ENCODE measurements around the gene FAM83F.

The FAM83F gene

DNA sequence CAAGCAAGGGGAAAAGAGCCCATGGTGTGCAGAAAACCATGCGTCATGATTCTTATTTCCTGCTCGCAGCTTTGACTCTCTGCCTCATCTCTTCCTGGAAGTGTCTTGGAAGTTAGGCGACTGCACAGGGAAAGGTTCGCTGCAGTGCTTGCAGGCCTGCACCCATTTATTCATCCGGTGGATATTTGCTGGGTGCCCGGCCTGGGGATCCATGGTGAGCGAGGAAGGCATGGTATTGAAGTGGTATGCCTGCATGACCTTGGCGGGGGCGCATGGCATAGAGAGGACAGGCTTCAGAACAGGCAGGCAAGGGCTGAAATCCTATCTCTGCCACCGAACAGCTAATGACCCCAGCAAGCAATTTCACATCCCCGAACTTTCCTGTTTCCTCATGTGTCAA is 40.6 kb downstream of the FAM83F start:
- no peak overlapping the region for H3K27ac ChIP-seq
- no peaks in the 10 kb centered on the region for H3K27me3 ChIP-seq (ENCODE audit: insufficient read depth, low read depth, severe bottlenecking)
- no peaks in the 10 kb centered on the region for H3K9me3 ChIP-seq (ENCODE audit: severe bottlenecking)
- TF ChIP-seq, protein P1, sequence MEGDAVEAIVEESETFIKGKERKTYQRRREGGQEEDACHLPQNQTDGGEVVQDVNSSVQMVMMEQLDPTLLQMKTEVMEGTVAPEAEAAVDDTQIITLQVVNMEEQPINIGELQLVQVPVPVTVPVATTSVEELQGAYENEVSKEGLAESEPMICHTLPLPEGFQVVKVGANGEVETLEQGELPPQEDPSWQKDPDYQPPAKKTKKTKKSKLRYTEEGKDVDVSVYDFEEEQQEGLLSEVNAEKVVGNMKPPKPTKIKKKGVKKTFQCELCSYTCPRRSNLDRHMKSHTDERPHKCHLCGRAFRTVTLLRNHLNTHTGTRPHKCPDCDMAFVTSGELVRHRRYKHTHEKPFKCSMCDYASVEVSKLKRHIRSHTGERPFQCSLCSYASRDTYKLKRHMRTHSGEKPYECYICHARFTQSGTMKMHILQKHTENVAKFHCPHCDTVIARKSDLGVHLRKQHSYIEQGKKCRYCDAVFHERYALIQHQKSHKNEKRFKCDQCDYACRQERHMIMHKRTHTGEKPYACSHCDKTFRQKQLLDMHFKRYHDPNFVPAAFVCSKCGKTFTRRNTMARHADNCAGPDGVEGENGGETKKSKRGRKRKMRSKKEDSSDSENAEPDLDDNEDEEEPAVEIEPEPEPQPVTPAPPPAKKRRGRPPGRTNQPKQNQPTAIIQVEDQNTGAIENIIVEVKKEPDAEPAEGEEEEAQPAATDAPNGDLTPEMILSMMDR (IDR thresholded peaks at IDR 0.05; ENCODE audit: low read depth, low read length) = no peak
- no peaks in the 10 kb centered on the region for H3K36me3 ChIP-seq
- H3K4me3 ChIP-seq (ENCODE audit: low read depth, low read length) = no peak overlapping the region
- DNase-seq = no peak

DNA sequence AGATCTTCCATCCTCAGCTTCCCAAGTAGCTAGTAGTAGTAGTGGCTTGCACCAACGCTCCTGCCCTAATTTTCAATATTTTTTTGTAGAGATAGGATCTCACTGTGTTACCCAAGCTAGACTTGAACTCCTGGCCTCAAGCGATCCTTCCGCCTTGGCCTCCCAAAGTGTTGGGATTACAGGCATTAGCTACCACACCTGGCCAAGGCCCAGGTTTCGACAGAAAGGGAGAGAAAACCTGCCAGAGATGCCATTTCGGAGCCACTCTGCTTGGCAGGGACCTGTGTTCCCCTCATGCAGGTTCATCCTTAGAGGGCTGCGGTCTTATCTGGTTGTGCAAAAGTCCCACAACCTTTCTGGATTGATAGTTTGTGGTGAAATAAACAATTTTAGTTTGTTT is 41.4 kb downstream of the FAM83F start:
- TF ChIP-seq, protein P1 (IDR thresholded peaks at IDR 0.05; ENCODE audit: low read depth, low read length) = no peak
- H3K27me3 ChIP-seq (ENCODE audit: insufficient read depth, low read depth, severe bottlenecking) = no peaks in the 10 kb centered on the region
- no peaks in the 10 kb centered on the region for H3K9me3 ChIP-seq (ENCODE audit: severe bottlenecking)
- H3K4me3 ChIP-seq (ENCODE audit: low read depth, low read length) = no peak overlapping the region
- no peak for DNase-seq
- H3K27ac ChIP-seq = no peak overlapping the region
- no peaks in the 10 kb centered on the region for H3K36me3 ChIP-seq

DNA sequence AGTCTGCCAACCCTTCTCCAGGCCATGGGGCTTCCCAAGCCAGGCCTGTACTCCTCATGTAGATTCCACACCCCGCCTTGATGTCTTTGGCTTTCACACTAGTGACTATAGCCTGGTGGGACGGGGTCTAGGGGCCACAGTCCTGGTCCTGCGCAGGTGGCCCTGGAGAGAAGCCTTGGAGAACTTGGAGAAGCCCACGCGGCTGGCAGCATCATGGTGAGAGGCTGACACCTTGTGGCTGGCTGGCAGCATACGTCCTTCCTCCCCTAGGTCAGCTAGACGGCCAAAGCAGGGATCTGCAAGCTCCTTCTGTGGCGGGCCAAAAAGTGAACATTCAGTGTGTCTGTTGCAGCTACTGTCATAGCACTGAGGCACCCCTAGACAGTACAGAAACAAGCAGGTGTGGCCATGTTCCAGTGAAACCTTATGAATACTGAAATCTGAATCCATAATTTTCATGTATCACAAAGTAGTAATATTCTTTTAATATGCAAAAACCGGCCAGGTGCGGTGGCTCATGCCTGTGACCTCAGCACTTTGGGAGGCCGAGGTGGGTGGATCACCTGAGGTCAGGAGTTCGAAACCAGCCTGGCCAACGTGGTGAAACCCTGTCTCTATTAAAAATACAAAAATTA is 42.0 kb downstream of the FAM83F start:
- no peaks in the 10 kb centered on the region for H3K27me3 ChIP-seq (ENCODE audit: insufficient read depth, low read depth, severe bottlenecking)
- TF ChIP-seq, protein P1 (IDR thresholded peaks at IDR 0.05; ENCODE audit: low read depth, low read length) = peak; percentile 97
- no peak overlapping the region for H3K4me3 ChIP-seq (ENCODE audit: low read depth, low read length)
- H3K27ac ChIP-seq = no peak overlapping the region
- H3K9me3 ChIP-seq (ENCODE audit: severe bottlenecking) = no peaks in the 10 kb centered on the region
- no peaks in the 10 kb centered on the region for H3K36me3 ChIP-seq
- peak; percentile 83 for DNase-seq

DNA sequence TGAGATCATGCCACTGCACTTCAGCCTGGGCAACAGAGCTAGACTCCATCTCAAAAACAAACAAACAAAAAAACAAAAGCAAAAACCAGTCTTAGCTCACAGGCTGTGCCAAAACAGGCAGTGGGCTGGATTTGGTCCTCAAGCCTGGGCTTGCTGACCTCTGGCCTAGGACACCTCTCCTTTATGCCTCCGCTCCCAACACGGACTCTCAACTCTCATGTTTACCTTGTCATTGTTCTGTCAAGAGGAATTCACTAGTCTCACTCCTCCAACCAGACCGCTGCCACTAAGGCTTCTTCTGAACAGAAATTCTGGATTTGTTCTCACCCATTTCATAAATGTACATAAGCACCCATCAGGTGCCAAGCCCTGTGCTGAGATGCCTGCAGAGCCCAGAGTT is 42.6 kb downstream of the FAM83F start:
- H3K9me3 ChIP-seq (ENCODE audit: severe bottlenecking) = no peaks in the 10 kb centered on the region
- H3K4me3 ChIP-seq (ENCODE audit: low read depth, low read length) = no peak overlapping the region
- DNase-seq = no peak
- TF ChIP-seq, protein P1 (IDR thresholded peaks at IDR 0.05; ENCODE audit: low read depth, low read length) = no peak
- H3K27me3 ChIP-seq (ENCODE audit: insufficient read depth, low read depth, severe bottlenecking) = no peaks in the 10 kb centered on the region
- H3K36me3 ChIP-seq = no peaks in the 10 kb centered on the region
- no peak overlapping the region for H3K27ac ChIP-seq

DNA sequence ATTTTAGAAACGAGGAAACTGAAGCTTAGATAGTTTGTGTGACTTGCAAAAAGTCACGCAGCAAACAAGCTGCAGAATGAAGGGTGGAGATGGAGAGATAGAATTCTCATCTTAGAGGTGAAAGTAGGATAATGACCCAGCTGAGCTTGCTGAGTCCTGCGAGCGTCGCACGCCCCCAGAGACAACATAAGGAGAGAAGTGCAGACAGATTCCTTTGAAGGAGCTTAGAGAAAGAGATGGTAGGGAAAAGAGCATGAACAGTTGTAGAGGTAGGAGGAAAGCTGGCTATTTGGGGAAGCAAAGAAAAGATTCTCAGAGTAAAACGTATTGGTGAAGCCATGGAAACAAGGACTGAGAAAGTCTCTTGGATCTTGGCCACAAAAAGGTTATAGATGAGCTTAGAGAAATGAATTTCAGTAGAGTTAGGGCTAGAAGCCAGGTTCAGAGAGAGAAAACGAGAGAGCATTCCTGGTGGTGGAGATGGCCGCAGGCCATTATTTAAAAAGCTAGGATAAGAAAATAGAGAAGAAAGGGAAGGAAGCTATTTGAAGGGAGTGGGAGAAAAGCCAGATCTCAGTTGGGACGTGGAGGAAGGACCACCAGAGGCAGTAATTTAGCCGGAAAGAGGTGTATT is 44.8 kb downstream of the FAM83F start:
- no peak for DNase-seq
- no peaks in the 10 kb centered on the region for H3K27me3 ChIP-seq (ENCODE audit: insufficient read depth, low read depth, severe bottlenecking)
- H3K36me3 ChIP-seq = no peaks in the 10 kb centered on the region
- H3K4me3 ChIP-seq (ENCODE audit: low read depth, low read length) = no peak overlapping the region
- TF ChIP-seq, protein P1 (IDR thresholded peaks at IDR 0.05; ENCODE audit: low read depth, low read length) = no peak
- no peaks in the 10 kb centered on the region for H3K9me3 ChIP-seq (ENCODE audit: severe bottlenecking)
- H3K27ac ChIP-seq = no peak overlapping the region

DNA sequence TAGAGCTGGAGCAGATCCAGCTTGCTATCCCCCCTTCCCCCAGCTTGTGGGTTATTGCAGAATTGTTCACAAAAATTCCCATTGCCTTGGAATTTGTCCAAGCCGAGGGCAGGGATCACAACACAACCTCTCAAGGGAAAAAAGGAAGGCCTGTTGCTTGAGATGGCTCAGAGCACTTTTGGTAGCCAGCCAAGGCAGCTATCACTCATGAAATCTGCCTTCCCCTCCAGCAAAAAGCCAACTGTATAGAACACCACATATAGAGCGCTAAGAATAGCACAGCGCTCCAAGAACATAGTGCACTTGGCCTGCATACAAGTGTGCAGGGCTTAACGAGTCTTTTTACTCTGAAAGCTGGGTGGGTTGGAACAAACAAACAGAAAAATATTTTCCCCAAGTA is 46.2 kb downstream of the FAM83F start:
- H3K27ac ChIP-seq = no peak overlapping the region
- H3K36me3 ChIP-seq = no peaks in the 10 kb centered on the region
- no peaks in the 10 kb centered on the region for H3K27me3 ChIP-seq (ENCODE audit: insufficient read depth, low read depth, severe bottlenecking)
- DNase-seq = no peak
- no peaks in the 10 kb centered on the region for H3K9me3 ChIP-seq (ENCODE audit: severe bottlenecking)
- TF ChIP-seq, protein P1 (IDR thresholded peaks at IDR 0.05; ENCODE audit: low read depth, low read length) = no peak
- H3K4me3 ChIP-seq (ENCODE audit: low read depth, low read length) = no peak overlapping the region
